Measurements from ENCODE around the gene PPP6R3.

DNA sequence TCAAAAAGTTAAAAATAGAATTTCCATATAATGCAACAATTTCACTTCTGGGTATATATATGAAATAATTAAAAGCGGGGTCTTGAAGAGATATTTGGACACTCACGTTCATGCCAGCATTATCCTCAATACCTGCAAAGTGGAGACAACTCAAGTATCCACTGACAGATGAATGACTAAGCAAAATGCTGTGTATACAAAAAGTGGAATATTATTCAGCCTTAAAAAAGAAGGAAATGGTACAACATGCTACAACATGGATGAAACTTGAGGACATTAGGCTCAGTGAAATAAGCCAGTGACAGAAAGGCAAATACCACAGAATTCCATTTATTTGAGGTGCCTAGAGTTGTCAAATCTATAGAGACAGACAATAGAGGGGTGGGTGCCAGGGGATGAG lies 161.3 kb downstream of the PPP6R3 start:
- TF ChIP-seq CTCF (IDR thresholded peaks at IDR 0.05) = no peak
- no peak for TF ChIP-seq TCF7L2 (IDR thresholded peaks at IDR 0.05; ENCODE audit: low read depth, low read length)
- no peak for TF ChIP-seq POLR2AphosphoS5 (IDR thresholded peaks at IDR 0.05; ENCODE audit: low read depth, low read length)
- TF ChIP-seq REST (IDR thresholded peaks at IDR 0.05; ENCODE audit: insufficient read depth in 1 of 2, low read depth in 2 of 2, low read length in 1 of 2) = no peak
- no peak for TF ChIP-seq SIN3A (IDR thresholded peaks at IDR 0.05; ENCODE audit: borderline replicate concordance, insufficient read depth, low read depth, low read length)

Measured in Panc1 (cell line).